GM21390 (cell line): ENCODE results near the gene RLN3.
A peak's percentile ranks its signal among the peaks of the same experiment; 100 is the strongest.
"Not testable (repeated sequence)": the region's sequence is repeated elsewhere in the genome, so short reads cannot be mapped to it uniquely, and the experiment has no call there.

Source experiments
- ATAC-seq: cut with Tn5 transposase; IDR thresholded peaks from one replicate; pipeline ENCODE4 v1.9.1; 2021; ENCODE audit not compliant: unreplicated experiment

The RLN3 gene

GRCh38 chr19:13995017-13995728 is 32.8 kb upstream of the RLN3 start:
- no peak for ATAC-seq

DNA sequence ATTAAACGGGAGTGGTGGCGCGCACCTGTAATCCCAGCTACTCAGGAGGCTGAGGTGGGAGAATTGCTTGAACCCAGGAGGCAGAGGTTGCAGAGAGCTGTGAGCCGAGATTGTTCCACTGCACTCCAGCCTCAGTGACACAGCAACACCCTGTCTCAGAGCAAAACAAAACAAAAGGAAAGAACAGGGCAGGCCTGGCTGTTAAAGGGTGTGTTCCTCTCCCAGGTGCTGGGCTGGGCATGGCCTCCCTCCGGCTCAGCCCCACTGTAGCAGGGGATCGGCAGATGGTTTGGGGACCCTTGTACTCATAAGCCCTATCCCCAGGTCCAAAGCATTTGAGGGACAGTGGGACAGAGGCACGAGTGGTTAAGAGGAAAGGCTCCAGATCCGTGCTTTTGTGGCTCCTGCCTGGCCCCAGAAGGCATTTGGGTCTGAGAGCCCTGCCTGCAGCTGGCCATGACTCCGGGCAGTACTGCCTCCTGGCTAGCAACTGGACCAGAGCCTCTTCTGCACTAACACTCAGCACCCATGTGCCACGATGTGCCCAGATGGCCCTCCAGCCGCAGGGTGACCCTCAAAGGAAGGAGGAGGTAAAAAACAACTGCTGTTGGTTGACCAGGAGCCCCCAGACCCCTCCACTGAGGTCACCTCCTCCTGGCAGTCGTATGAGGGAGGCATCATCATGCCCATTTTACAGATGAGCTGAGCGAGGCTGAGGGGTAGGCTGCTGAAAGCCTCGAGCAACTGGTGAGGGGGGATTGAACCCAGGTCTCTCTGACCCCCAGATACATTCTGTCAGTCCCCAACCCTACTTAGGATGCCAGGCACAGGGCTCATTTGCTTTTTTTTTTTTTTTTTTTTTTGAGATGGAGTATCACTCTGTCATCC is 31.8 kb upstream of the RLN3 start:
- no peak for ATAC-seq

DNA sequence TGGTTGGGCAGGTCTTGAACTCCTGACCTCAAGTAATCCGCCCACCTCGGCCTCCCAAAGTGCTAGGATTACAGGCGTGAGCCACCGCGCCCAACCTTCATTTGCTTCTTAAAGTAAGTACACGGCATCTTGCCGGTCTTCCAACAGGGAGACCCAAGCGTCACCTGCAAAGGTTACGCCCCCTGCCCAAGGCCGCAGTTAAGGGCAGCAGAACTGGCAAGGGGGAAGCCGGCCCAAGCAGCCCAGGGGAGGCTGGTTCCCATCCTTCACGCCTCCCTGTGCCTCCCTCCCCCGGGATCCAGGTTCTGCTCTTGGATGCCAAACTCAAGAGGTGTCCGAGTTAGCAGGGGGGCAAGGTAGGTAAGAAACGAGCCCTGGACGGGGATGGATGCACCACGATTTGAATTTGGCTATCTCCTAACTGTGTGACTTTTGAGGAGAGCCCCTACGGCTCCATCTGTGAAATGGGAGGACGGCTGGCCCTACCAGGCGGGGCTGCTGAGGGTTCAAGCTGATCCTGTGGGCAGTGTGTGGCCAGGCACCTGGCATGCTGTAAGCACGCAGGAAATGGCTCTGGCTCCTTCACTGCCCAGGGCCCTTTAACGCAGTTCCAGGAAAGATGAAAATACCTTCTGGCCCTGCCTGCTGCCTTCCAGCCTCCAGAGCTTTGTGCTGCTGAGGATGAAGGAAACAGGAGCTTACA is 30.9 kb upstream of the RLN3 start:
- no peak for ATAC-seq

DNA sequence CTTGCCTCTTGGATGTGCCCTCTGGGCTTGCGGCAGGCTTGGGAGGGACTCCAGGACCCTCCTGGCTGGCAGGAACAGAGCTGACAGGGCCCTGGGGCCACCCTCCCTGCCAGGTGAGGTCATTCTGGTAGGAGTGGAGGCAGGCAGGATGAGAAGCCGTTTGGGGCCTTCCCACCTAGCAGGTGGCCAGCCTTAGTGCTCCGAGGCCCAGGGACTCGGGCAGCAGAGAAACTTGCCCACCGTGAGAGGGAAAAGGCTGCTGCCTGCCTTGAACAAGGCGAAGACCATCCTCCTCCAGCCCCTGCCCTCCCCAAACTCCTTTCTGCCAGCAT is 30.4 kb upstream of the RLN3 start:
- ATAC-seq: no peak

DNA sequence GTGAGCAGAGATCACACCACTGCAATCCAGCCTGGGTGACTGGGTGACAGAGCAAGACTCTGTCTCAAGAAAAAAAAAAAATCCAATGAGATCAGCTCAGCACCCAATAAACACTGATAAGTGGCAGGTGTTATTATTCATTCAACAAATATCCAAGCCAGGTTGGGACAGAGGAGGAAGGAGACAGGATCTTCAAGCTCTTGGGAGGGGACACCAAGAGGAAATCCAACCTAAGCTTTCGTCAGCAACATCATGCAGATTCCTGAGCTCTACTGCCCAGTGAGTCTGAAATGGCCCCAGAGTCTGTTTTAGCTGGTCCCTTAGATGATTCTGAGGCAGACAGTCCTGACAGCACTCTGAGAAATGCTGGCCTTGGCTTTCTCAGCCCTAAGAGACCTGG is 29.5 kb upstream of the RLN3 start:
- no peak for ATAC-seq

DNA sequence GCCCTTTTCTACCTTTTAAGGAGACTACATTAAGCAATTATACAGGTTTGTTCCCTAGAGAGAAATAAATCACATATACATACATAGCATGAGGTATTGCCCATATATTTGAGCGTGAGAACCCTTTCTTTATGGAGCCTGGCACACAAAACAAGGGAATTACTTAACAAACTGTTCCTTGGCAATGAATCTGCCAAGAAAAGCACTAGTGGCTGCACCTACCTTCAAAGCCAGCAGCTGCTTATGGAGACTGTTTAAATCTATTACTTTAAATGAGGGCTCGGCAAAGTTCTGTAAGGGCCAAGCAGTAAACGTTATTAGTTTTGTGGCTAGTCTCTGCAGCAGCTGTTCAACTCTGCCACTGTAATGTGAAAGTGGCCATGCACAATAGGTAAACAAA is 28.9 kb upstream of the RLN3 start:
- no peak for ATAC-seq

DNA sequence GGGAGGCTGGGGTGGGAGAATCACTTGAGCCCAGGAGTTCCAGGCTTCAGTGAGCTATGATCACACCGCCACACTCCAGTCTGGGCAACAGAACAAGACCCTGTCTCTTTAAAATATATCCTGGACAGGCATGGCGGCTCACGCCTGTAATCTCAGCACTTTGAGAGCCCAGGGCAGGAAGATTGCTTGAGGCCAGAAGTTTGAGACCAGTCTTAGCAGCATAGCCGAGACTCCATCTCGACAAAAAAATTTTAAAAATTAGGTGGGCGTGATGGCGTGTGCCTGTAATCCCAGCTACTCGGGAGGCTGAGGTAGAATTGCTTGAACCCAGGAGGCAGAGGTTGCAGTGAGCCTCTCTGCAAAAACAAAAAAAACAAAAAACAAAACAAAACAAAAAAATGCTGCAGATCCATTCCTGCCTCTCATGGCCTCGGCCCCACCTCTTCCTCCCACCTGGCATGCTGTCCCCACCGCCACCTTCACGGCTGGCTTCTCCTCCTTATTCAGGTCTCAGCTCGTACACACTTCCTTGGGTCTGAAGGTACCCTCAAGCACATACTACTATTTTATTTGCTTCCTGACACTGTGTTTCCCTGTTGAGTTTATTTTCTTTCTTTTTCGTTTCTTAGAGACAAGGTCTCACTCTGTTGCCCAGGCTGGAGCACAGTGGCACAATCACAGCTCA is 27.1 kb upstream of the RLN3 start:
- ATAC-seq: no peak

- ATAC-seq: no peak
Measured at GRCh38 chr19:14002571-14003250, 25.2 kb upstream of the RLN3 start.

- ATAC-seq: no peak
Measured at GRCh38 chr19:14003251-14004055, 24.5 kb upstream of the RLN3 start.

DNA sequence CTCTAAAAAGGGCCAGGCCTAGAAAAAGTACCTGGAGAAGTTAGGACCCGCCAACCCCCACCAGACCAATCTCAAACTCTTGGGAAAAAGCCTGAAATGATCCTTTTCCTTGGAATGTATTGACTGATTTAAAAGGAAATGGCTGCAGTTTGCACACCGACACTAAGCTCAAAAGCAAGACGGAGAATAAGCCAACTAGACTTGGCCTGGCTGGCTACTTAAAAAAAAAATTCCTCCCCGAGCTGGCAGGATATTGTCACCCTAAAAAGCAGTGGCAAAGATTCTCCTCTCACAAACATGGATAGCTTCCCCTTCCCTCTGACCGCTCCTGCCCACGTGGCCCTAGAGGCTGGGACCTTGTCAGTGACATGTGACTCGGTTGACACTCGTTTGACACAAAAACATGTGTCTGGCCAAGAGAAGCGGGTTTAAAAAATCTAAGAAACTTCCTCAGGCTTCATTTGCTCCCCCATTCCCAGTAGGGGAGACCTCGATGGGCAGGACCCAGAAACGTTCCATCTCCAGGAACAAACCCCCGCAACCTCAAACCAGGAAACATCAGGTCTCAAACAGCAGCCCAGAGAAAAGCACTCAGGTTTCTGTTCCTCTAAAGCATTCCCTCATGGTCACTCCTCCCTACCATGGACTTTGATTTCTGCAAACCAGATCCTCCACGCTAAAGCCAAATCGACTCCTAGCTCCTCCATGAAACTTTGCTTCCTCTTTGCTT is 23.2 kb upstream of the RLN3 start:
- ATAC-seq: no peak

- peak; percentile 34 for ATAC-seq
Measured at GRCh38 chr19:14005349-14006084, 22.4 kb upstream of the RLN3 start.

GRCh38 chr19:14006085-14006765 is 21.7 kb upstream of the RLN3 start, which contains the start of gene RFX1:
Gene RFX1 (minus strand): TSS chr19:14006320. CDS start chr19:13993843, 12,477 bp downstream.
- ATAC-seq: peak; percentile 72

DNA sequence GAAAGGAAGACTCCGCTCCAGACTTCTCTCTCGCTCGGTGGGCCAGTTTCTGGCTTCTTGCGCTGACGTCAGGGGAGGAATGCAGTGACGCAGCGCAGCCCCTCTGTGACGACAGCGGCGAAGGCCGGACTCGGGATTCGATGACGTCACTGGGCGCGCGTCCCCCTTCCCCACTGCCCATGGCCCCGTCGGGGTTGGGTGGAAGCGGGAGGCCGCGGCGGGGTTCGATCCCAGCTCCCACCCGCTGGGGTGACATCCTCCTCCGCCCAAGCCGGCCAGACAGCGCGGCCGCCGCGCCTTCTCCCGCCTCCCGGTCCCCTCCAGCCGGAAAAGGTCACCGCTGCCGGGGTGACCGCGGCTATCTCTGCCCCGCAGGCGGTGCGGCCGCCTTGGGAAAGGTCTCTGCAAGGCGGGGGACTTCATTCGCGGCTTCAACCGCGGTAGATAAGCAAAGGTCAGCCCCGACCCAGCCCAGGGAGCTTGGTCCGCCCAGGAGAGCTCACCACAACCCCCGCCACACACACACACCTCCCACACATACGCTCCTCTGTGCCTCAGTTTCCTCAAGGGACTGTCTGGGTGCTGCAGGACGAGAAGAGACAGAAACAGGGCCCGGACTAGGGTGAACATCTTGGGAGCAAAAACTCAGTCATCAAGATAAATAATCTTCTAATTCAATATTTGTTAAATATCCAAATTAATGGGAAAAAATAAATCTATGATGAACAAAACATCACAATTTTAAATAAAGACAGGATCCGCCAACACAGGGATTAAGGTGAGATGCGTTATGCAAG is 21.0 kb upstream of the RLN3 start:
- peak; percentile 22 for ATAC-seq

GRCh38 chr19:14012378-14012915 is 15.5 kb upstream of the RLN3 start:
- ATAC-seq: no peak

- ATAC-seq: peak; percentile 76
Measured at GRCh38 chr19:14015524-14016035, 12.4 kb upstream of the RLN3 start.

- no peak for ATAC-seq
Measured at GRCh38 chr19:14019100-14019499, 8.8 kb upstream of the RLN3 start.

- not testable (repeated sequence) for ATAC-seq
Measured at GRCh38 chr19:14019739-14020138, 8.2 kb upstream of the RLN3 start.
